T-cell (primary cell): ENCODE data around the gene MFNG. TPM values are rescaled to one million over a fixed set of nuclear protein-coding genes. Genes with fewer than 3 reads are reported as not detected.
"Not testable (repeated sequence)": the region's sequence is repeated elsewhere in the genome, so short reads cannot be mapped to it uniquely, and the experiment has no call there.

Experiments
- ATAC-seq, 4 experiments: fragments of 200-7000 bp in 3 of 4; fragments of 150-1000 bp in 1 of 4; cut with Tn5 transposase; replicated peaks in 1 of 4; 1 replicate in 3 of 4; 2 replicates in 1 of 4; pipeline ENCODE4 v1.10.0; 2021; ENCODE audit warnings: moderate library complexity in 3 of 4, mild to moderate bottlenecking in 2 of 4, moderate number of reproducible peaks in 1 of 4
- CTCF ChIA-PET, 2 donors: fragments of 300-600 bp; sonication (Branson Sonifier 250); formaldehyde crosslinking; loops; one replicate each; lab custom pipeline; 2022; ENCODE audit warnings: antibody characterized with exemption in 2 of 2; lab: Charles Lee
- POLR2A ChIA-PET, 2 donors: fragments of 300-600 bp; sonication (Branson Sonifier 250); formaldehyde crosslinking; loops; one replicate each; lab custom pipeline; 2022; ENCODE audit warnings: antibody characterized with exemption in 2 of 2; lab: Charles Lee
- DNase-seq, 35 experiments: peaks; one replicate each; pipeline versions ENCODE4 v3.0.0 to v3.0.0-alpha.2; 2013 to 2023
- H3K27ac ChIP-seq: one replicate; pipeline ENCODE4 v1.5.1; 2013; ENCODE audit warnings: low read length
- H3K27me3 ChIP-seq, 2 experiments: replicated peaks in 1 of 2; 1 replicate in 1 of 2; 2 replicates in 1 of 2; pipeline versions ENCODE4 v1.6.1 to v1.7.0; 2013; ENCODE audit warnings: low read length in 1 of 2, mixed read lengths in 1 of 2; ENCODE audit not compliant: control insufficient read depth in 2 of 2, insufficient read depth in 2 of 2; ENCODE audit errors: extremely low read depth in 1 of 2
- H3K36me3 ChIP-seq, 2 donors: 1 replicate in 1 of 2; 2 replicates in 1 of 2; pipeline versions ENCODE4 v1.6.1 to v1.7.0; 2013; ENCODE audit warnings: low read length in 1 of 2; ENCODE audit not compliant: control insufficient read depth in 2 of 2, insufficient read depth in 1 of 2; ENCODE audit errors: extremely low read depth in 1 of 2
- H3K4me1 ChIP-seq, 2 experiments: 1 replicate in 1 of 2; 2 replicates in 1 of 2; pipeline versions ENCODE4 v1.6.1 to v1.7.0; 2013; ENCODE audit warnings: low read length in 2 of 2, mixed read lengths in 1 of 2; ENCODE audit not compliant: insufficient read depth in 2 of 2, control insufficient read depth in 1 of 2; ENCODE audit errors: extremely low read depth in 1 of 2
- H3K4me3 ChIP-seq, 2 donors: 1 replicate in 1 of 2; 2 replicates in 1 of 2; pipeline versions ENCODE4 v1.5.1 to v1.7.0; 2013; ENCODE audit warnings: mild to moderate bottlenecking in 2 of 2, low read length in 1 of 2, moderate library complexity in 1 of 2; ENCODE audit not compliant: control insufficient read depth in 1 of 2; ENCODE audit errors: extremely low read depth in 1 of 2
- H3K9me3 ChIP-seq: 2 replicates; pipeline ENCODE4 v1.7.0; 2013
- H3K27ac Mint-ChIP-seq, 2 donors: one replicate each; pipeline ENCODE4 v1.8.0; 2020 to 2021; ENCODE audit warnings: mild to moderate bottlenecking in 2 of 2, mixed read lengths in 2 of 2
- H3K27me3 Mint-ChIP-seq, 2 donors: one replicate each; pipeline ENCODE4 v1.8.0; 2021 to 2022; ENCODE audit warnings: mixed read lengths in 2 of 2
- H3K36me3 Mint-ChIP-seq: one replicate; pipeline ENCODE4 v1.8.0; 2021; ENCODE audit warnings: mixed read lengths
- H3K4me1 Mint-ChIP-seq, 3 donors: one replicate each; pipeline ENCODE4 v1.8.0; 2020 to 2022; ENCODE audit warnings: mixed read lengths in 3 of 3, mild to moderate bottlenecking in 1 of 3
- H3K4me3 Mint-ChIP-seq, 3 donors: one replicate each; pipeline ENCODE4 v1.8.0; 2020 to 2022; ENCODE audit warnings: mild to moderate bottlenecking in 3 of 3, mixed read lengths in 3 of 3, moderate library complexity in 3 of 3
- H3K9me3 Mint-ChIP-seq, 3 donors: one replicate each; pipeline ENCODE4 v1.8.0; 2020 to 2022; ENCODE audit warnings: mixed read lengths in 3 of 3
- WGBS: methylation state at CpG from one replicate; pipeline ENCODE4 v1.1.5; 2013; ENCODE audit warnings: missing lambda C conversion rate; ENCODE audit not compliant: insufficient coverage; 5-methylcytosine and 5-hydroxymethylcytosine counted together
- total RNA-seq, 35 experiments: library from RNA in 6 of 35; stranded (reverse) in 6 of 35; fragments of 120-200 nt in 1 of 35; gene quantifications; one replicate each; pipeline versions ENCODE4 v1.2.1 to v1.2.4 and lab custom pipeline; 2013 to 2026

MFNG gene
- total RNA-seq (100 to 1,000 TPM; 153 to 296 (median 268) TPM), total RNA-seq (lab: John Stamatoyannopoulos, UW) (82.0 to 337 (median 147) reads per million in 29 experiments)
- 119 TPM for total RNA-seq (2013)

- POLR2A ChIA-PET, result interaction anchor here in 1 of 2 donors (0.7 kb wide), 1 partner anchor 17 kb away, joined by 3 read pairs; no protein-coding TSS in a partner anchor
- Mint-ChIP-seq H3K36me3 (peaks cover 10% of the 10 kb centered on the region), H3K27ac (peak within 1 kb of the TSS; percentile 98), H3K9me3 (no peaks in the 10 kb centered on the region), H3K4me3 (peak within 1 kb of the TSS; percentile 86 to 96 (median 94)), H3K4me1 (peaks cover 66 to 89% (median 69%) of the 10 kb centered on the region in 3 donors), H3K27me3 (no peaks in the 10 kb centered on the region)
- ATAC-seq (peak; percentile 50 to 57 (median 53)), DNase-seq (peak; percentile 44 to 80 (median 64))
- peak within 1 kb of the TSS; percentile 73 for H3K27ac ChIP-seq
- peaks cover 16 to 90% of the 10 kb centered on the region in 2 experiments for H3K4me1 ChIP-seq
- H3K36me3 ChIP-seq, result peaks cover 0 to 15% of the 10 kb centered on the region in 2 donors
- WGBS, result 1% methylated on average over 24 of the region's 24 CpGs
- no peaks in the 10 kb centered on the region for H3K27me3 ChIP-seq
- CTCF ChIA-PET, result interaction anchor here (0.6 to 2.1 kb wide), 4 partner anchors 12 to 122 kb away, joined by 4 to 7 read pairs (median 4); partner anchors contain the start of gene GGA1 (in 1 of the 2)
- peak within 1 kb of the TSS; percentile 89 to 98 for H3K4me3 ChIP-seq
- H3K9me3 ChIP-seq, result no peaks in the 10 kb centered on the region
Observed at GRCh38 chr22:37486224-37486845, at the start of gene MFNG. TSS of gene MFNG (minus strand) at chr22:37486384. CDS start at chr22:37486177, 207 bp downstream.

GRCh38 chr22:37535159-37535558 is 49.0 kb upstream of the MFNG start:
- Mint-ChIP-seq H3K27me3 (peaks cover 9 to 18% of the 10 kb centered on the region in 2 donors), H3K9me3 (no peaks in the 10 kb centered on the region), H3K4me3 (no peak overlapping the region), H3K27ac (no peak overlapping the region), H3K4me1 (peaks cover 11 to 28% (median 24%) of the 10 kb centered on the region in 3 donors), H3K36me3 (no peaks in the 10 kb centered on the region)
- no peak for DNase-seq
- no peak overlapping the region for H3K27ac ChIP-seq
- peaks cover 0 to 17% of the 10 kb centered on the region in 2 experiments for H3K27me3 ChIP-seq
- no peaks in the 10 kb centered on the region for H3K9me3 ChIP-seq
- H3K36me3 ChIP-seq, result no peaks in the 10 kb centered on the region
- no peak overlapping the region for H3K4me3 ChIP-seq
- ATAC-seq, result no peak
- CTCF ChIA-PET, result no interaction called here
- 100% methylated on average over 1 of the region's 6 CpGs for WGBS
- peaks cover 0 to 14% of the 10 kb centered on the region in 2 experiments for H3K4me1 ChIP-seq
- POLR2A ChIA-PET, result no interaction called here

- no peaks in the 10 kb centered on the region for H3K9me3 Mint-ChIP-seq
- ChIA-PET POLR2A (no interaction called here), CTCF (no interaction called here)
- H3K27ac Mint-ChIP-seq, result no peak overlapping the region
- Histone ChIP-seq H3K9me3 (no peaks in the 10 kb centered on the region), H3K27ac (no peak overlapping the region), H3K4me1 (peaks cover 0 to 18% of the 10 kb centered on the region in 2 experiments), H3K27me3 (peaks cover 0 to 15% of the 10 kb centered on the region in 2 experiments), H3K4me3 (no peak overlapping the region), H3K36me3 (no peaks in the 10 kb centered on the region)
- WGBS, result no CpG with 5 or more reads among the region's 3 CpGs
- no peaks in the 10 kb centered on the region for H3K36me3 Mint-ChIP-seq
- H3K4me1 Mint-ChIP-seq, result peaks cover 18 to 33% (median 29%) of the 10 kb centered on the region in 3 donors
- peaks cover 8 to 14% of the 10 kb centered on the region in 2 donors for H3K27me3 Mint-ChIP-seq
- DNase-seq (no peak), ATAC-seq (no peak)
- H3K4me3 Mint-ChIP-seq, result no peak overlapping the region
Observed at GRCh38 chr22:37534445-37534844, 48.3 kb upstream of the MFNG start.

GRCh38 chr22:37533995-37534394 is 47.8 kb upstream of the MFNG start:
- Mint-ChIP-seq H3K9me3 (no peaks in the 10 kb centered on the region), H3K27me3 (peaks cover 6 to 12% of the 10 kb centered on the region in 2 donors), H3K4me3 (no peak overlapping the region), H3K4me1 (peaks cover 17 to 30% (median 26%) of the 10 kb centered on the region in 3 donors), H3K27ac (peak overlapping the region in 1 of 2 donors; percentile 28), H3K36me3 (no peaks in the 10 kb centered on the region)
- H3K4me1 ChIP-seq, result peaks cover 0 to 13% of the 10 kb centered on the region in 2 experiments
- no peaks in the 10 kb centered on the region for H3K36me3 ChIP-seq
- ChIA-PET CTCF (interaction anchor here in 1 of 2 donors (0.6 kb wide), 1 partner anchor 754 kb away, joined by 3 read pairs; no protein-coding TSS in a partner anchor), POLR2A (no interaction called here)
- ATAC-seq, result peak in 2 of 4 experiments; percentile 34 to 37
- H3K27me3 ChIP-seq, result peaks cover 0 to 12% of the 10 kb centered on the region in 2 experiments
- H3K4me3 ChIP-seq, result no peak overlapping the region
- no peak overlapping the region for H3K27ac ChIP-seq
- WGBS, result no CpG with 5 or more reads among the region's 9 CpGs
- H3K9me3 ChIP-seq, result no peaks in the 10 kb centered on the region
- no peak for DNase-seq

- WGBS, result no CpG with 5 or more reads among the region's 2 CpGs
Observed at GRCh38 chr22:37529652-37530345, 43.6 kb upstream of the MFNG start.

GRCh38 chr22:37527952-37528351 is 41.8 kb upstream of the MFNG start:
- H3K36me3 Mint-ChIP-seq, DNase-seq, POLR2A ChIA-PET, H3K9me3 ChIP-seq, H3K36me3 ChIP-seq, H3K27ac ChIP-seq, H3K4me3 Mint-ChIP-seq, H3K27ac Mint-ChIP-seq, H3K4me1 Mint-ChIP-seq, H3K4me3 ChIP-seq, ATAC-seq, H3K4me1 ChIP-seq, H3K9me3 Mint-ChIP-seq, CTCF ChIA-PET: not testable (repeated sequence)
- H3K27me3 Mint-ChIP-seq, result peaks cover 5 to 27% of the 10 kb centered on the region in 2 donors
- WGBS, result no CpG with 5 or more reads among the region's 9 CpGs
- H3K27me3 ChIP-seq, result peaks cover 0 to 43% of the 10 kb centered on the region in 2 experiments

More at GRCh38 chr22:37529652-37530345, 43.6 kb upstream of the MFNG start:
- H3K4me3 Mint-ChIP-seq, result no peak overlapping the region
- H3K27me3 Mint-ChIP-seq, result peaks cover 4 to 20% of the 10 kb centered on the region in 2 donors
- CTCF ChIA-PET, result interaction anchor here in 1 of 2 donors (1.3 kb wide), 1 partner anchor 37 kb away, joined by 4 read pairs; no protein-coding TSS in a partner anchor
- Histone ChIP-seq H3K4me3 (no peak overlapping the region), H3K9me3 (no peaks in the 10 kb centered on the region), H3K36me3 (no peaks in the 10 kb centered on the region), H3K27me3 (peaks cover 0 to 31% of the 10 kb centered on the region in 2 experiments), H3K27ac (no peak overlapping the region), H3K4me1 (peaks cover 0 to 6% of the 10 kb centered on the region in 2 experiments)
- ATAC-seq (peak in 3 of 4 experiments; percentile 23 to 47 (median 26)), DNase-seq (peak in 1 of 35 experiments; percentile 15)
- H3K4me1 Mint-ChIP-seq, result peaks cover 8 to 19% (median 19%) of the 10 kb centered on the region in 3 donors
- POLR2A ChIA-PET, result no interaction called here
- H3K9me3 Mint-ChIP-seq, result no peaks in the 10 kb centered on the region
- no peak overlapping the region for H3K27ac Mint-ChIP-seq
- no peaks in the 10 kb centered on the region for H3K36me3 Mint-ChIP-seq
